ENCODE measurements around the gene FTCD.

DNA sequence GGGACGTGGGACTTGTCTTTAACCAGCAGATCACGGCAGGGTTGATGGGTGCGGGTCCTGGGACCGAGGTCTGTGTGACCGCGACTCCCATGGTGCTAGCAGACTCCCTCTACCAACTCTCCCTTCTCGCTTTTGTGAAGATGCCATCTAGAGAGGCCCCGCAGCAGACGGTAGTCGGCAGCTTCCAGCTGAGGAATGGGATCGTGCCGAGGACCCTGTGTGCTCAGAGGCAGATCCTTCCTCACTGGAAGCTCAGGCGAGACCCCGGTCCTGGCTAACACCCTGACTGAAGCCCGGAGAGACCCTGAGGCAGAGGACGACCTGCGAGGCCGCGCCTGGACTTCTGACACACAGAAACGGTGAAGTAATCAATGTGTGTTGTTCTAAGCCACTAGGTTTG, 41.4 kb upstream of the FTCD start:
- TF ChIP-seq TCF7 (IDR thresholded peaks at IDR 0.05; ENCODE audit: borderline replicate concordance) (no peak), EP300 (IDR thresholded peaks at IDR 0.05; ENCODE audit: borderline replicate concordance in 1 of 2, control insufficient read depth in 1 of 2, low read depth in 2 of 2, low read length in 2 of 2) (no peak), CEBPB (IDR thresholded peaks at IDR 0.05; ENCODE audit: borderline replicate concordance in 1 of 2, low read depth in 2 of 2, low read length in 2 of 2) (no peak), ATF3 (IDR thresholded peaks at IDR 0.05; ENCODE audit: borderline replicate concordance, extremely low read depth, low read depth, low read length) (no peak), RFX5 (IDR thresholded peaks at IDR 0.05; ENCODE audit: low read depth, low read length) (no peak), MXI1 (IDR thresholded peaks at IDR 0.05; ENCODE audit: low read depth, low read length) (no peak), NRF1 (conservative IDR thresholded peaks at IDR 0.05; ENCODE audit: low read depth, low read length) (no peak), EZH2 (IDR thresholded peaks at IDR 0.05; ENCODE audit: borderline replicate concordance, control insufficient read depth, low read depth, low read length) (no peak), NFIC (IDR thresholded peaks at IDR 0.05; ENCODE audit: low read depth, low read length) (no peak), SUZ12 (IDR thresholded peaks at IDR 0.05; ENCODE audit: unreplicated experiment) (no peak), USF2 (IDR thresholded peaks at IDR 0.05; ENCODE audit: borderline replicate concordance, low read depth, low read length) (no peak), TAF1 (IDR thresholded peaks at IDR 0.05; ENCODE audit: borderline replicate concordance, low read depth, low read length) (no peak)
- TF ChIP-seq, protein P1, sequence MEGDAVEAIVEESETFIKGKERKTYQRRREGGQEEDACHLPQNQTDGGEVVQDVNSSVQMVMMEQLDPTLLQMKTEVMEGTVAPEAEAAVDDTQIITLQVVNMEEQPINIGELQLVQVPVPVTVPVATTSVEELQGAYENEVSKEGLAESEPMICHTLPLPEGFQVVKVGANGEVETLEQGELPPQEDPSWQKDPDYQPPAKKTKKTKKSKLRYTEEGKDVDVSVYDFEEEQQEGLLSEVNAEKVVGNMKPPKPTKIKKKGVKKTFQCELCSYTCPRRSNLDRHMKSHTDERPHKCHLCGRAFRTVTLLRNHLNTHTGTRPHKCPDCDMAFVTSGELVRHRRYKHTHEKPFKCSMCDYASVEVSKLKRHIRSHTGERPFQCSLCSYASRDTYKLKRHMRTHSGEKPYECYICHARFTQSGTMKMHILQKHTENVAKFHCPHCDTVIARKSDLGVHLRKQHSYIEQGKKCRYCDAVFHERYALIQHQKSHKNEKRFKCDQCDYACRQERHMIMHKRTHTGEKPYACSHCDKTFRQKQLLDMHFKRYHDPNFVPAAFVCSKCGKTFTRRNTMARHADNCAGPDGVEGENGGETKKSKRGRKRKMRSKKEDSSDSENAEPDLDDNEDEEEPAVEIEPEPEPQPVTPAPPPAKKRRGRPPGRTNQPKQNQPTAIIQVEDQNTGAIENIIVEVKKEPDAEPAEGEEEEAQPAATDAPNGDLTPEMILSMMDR (IDR thresholded peaks at IDR 0.05 in 2 of 3, conservative IDR thresholded peaks at IDR 0.05 in 1 of 3; ENCODE audit: control insufficient read depth in 2 of 3, extremely low read depth in 1 of 3, insufficient read depth in 1 of 3, low read depth in 3 of 3, low read length in 3 of 3), result no peak

Measured in GM12878 (cell line).